Jurkat, Clone E6-1 (cell line): Measurements from ENCODE around the gene TMEM82.

Experiments
- DNase-seq: peaks from one replicate; pipeline ENCODE4 v3.0.0-alpha.2; 2011; ENCODE audit warnings: low read depth, low spot score
- H3K4me3 ChIP-seq: 2 replicates; pipeline ENCODE4 v1.5.1; 2011; ENCODE audit warnings: mild to moderate bottlenecking, low read length, control low read depth, moderate library complexity

TMEM82 gene

DNA sequence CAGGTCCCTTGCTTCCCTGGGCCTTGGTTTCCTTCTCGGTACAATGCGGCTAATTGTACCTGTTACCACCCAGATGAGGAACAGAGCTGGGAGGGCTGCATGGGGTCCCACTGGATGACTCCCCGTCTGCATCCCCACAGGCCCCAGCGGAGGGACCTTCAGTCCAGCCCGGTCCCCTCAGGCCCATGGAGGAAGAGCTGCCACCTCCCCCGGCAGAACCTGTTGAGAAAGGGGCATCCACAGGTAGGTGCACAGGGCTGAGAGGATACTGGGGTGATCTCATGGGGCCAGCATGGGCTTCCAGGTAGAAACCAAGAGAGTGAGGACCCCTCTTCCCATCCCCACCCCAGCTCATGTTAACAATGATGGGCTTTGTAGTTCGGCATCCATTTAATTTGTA is 26.1 kb downstream of the TMEM82 start:
- H3K4me3 ChIP-seq = no peak overlapping the region
- no peak for DNase-seq

DNA sequence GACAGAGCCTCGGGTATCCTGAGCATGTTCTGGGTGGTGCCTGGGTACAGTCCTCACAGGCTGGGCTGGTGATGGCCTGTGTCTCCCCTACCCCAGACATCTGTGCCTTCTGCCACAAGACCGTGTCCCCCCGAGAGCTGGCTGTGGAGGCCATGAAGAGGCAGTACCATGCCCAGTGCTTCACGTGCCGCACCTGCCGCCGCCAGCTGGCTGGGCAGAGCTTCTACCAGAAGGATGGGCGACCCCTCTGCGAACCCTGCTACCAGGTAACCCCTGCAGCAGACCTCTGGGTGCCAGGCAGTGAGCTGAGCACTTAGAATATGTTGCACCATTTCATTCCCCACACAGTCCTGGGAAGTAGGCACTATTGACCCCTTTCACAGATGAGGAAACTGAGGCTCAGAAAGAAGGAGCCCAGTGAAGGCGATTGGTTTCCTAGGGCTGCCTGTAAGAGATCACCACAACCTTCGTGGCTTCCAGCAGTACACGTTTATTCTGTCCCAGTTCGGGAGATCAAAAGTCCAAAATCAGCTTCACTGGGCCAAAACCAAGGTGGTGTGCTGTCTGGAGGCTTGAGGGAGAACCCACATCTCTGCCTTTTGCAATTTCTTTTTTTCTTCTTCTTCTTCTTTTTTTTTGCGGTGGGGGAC is 28.1 kb downstream of the TMEM82 start:
- H3K4me3 ChIP-seq = no peak overlapping the region

DNA sequence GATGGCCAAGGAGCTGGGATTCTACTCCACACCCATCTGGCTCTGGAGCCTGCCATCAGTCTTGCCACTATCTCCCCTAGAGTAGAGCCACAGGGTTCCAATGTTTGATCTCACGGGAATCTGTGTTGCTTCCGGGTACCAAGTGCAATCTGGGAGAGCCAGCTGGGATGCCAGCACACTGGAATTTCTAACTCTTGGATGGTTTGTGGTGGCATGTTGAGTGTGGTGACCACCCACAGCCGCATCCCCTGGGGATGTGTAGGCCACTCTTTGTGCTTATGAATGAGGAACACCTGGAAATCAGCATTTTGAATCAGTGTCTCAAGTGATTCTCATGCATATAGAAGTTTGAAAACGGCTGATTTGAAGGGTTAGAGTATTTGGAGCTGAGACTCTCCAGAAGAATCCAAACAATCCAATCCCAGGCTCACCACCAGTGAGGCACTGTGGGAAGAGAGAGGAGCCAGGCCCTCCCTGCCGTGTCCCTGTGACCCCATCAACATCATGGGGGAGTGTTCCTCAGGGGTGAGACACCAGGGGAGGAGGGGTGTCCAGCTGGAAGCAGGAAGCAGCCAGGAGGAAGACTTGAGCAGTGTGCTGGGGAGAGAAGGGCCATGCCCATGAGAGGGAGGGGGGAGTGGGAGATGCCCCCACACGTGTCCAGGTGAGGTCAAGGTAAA is 29.7 kb downstream of the TMEM82 start:
- DNase-seq = no peak
- H3K4me3 ChIP-seq = no peak overlapping the region

More for the DNA sequence above, 28.1 kb downstream of the TMEM82 start:
- DNase-seq = no peak

DNA sequence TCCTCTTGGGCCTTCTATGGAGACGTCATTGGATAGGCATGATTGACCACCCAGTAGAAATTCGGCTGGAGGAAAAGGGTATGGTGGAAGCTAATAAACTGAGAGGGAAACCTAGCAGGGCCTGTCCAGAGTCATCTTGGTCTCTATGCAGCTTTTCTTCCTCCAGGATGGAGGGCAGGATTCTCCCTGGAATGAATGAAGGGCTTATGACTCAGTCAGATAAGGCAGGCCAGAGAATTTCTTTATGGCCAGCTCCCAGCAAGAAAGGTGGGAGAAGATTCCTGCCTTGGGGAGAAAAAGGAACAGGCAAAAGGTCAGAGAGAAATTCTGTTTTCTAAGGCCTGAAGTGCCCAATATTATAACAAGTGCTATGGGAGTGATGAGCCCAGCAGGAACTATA is 33.4 kb downstream of the TMEM82 start:
- no peak overlapping the region for H3K4me3 ChIP-seq
- DNase-seq = no peak

DNA sequence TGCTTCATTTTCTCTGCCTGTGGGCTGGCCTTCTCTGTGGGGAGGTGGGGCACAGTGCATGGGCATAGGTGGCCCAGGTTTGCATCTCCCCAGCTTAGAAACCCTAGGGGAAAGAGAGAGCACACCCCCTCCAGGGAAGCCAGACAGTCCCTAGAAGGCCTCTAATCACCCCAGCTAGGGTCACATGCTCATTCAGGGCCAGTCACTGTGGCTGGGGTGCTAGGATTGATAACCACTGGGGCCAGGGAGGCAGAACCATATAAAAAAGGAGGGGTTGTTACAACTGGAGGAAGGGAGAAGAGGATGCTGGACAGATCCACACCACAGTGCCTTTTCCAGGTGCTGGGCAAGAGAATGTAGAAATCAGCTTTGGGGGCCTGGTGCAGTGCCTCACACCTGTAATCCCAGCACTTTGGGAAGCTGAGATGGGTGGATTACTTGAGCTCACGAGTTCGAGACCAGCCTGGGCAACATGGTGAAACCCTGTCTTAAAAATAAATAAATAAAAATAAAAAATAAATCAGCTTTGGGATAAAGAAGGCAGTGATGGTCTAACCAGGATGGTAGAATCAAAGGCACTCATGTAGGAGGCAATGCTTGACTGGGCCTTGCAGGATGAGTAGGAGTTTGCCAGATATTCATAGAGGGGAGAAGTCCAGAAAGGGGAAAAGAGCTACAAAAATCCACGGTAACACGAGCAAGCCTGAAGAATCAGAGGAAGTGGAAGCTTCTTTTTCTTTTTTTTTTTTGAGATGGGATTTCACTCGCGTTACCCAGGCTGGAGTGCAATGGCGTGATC is 35.8 kb downstream of the TMEM82 start:
- DNase-seq = no peak
- no peak overlapping the region for H3K4me3 ChIP-seq

DNA sequence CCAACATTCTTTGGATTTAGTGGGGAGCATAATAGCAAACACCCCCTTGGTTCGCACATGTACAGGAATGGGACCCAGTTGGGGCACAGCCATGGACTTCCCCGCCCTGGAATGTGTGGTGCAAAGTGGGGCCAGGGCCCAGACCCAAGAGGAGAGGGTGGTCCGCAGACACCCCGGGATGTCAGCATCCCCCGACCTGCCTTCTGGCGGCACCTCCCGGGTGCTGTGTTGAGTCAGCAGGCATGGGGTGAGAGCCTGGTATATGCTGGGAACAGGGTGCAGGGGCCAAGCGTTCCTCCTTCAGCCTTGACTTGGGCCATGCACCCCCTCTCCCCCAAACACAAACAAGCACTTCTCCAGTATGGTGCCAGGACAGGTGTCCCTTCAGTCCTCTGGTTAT is 43.4 kb downstream of the TMEM82 start:
- no peak for DNase-seq
- H3K4me3 ChIP-seq = no peak overlapping the region

DNA sequence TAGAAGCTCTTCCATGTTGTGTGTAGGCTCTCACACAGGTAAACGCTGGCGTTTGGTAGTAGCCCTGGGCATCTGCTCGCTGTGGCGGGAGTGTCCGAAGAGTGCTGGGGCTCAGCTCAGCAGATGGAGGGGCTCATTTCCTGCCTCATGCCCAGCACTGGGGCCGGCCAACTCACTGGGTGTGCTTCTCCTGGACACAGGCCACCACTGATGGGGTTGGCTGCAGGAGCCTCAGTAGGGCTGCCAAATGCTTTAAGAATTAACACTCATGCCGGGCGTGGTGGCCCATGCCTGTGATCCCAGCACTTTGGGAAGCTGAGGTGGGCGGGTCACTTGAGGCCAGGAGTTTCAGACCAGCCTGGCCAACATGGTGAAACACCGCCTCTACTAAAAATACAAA is 44.3 kb downstream of the TMEM82 start:
- DNase-seq = no peak
- no peak overlapping the region for H3K4me3 ChIP-seq

DNA sequence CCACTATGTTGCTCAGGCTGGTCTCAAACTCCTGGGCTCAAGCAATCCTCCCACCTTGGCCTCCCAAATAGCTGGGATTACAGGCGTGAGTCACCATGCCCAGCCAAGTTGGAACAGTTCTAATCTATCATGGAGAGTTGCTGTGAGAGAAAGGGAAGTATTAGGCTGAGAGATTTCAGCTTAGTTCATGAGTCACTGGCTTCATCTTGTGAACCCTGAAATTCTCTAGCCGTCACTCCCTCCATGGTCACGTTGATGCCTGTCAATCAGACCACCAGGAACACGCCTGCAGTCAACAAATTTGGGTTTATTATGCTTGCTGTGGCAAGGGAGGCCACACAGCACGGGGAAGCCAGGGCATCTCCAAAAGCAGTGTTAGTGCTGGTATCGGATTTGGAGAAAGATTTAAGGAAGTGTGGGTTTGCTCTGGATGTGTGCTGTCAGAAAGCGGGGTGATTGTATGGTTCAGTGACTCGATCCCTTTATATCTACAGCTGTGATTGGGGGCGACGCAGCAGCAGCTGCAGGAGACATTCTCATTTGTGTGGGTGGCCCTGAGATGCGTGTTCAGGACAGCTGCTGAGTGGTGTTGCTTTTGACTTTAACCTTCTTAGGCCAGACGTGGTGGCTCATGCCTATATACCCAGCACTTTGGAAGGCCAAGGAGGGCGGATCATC is 46.5 kb downstream of the TMEM82 start:
- no peak for DNase-seq
- H3K4me3 ChIP-seq = no peak overlapping the region

DNA sequence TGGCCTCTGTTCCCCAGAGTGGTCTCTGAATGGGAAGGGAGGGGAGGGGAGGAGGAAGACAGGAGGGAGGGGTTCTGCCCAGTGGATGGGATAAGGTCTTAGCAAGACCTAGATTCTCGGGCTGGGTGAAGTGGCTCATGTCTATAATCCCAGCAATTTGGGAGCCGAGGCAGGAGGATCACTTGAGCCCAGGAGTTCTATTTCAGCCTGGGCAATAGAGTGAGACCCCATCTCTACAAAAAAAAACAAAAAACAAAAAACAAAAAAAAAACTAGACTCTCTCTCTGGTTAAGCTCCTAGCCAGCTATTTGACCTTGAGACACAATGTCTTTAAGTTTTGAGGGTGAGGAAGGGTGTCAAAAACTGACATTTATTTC is 53.8 kb downstream of the TMEM82 start:
- no peak for DNase-seq
- no peak overlapping the region for H3K4me3 ChIP-seq
